ENCODE results near the gene ANKFY1.

ANKFY1 gene

DNA sequence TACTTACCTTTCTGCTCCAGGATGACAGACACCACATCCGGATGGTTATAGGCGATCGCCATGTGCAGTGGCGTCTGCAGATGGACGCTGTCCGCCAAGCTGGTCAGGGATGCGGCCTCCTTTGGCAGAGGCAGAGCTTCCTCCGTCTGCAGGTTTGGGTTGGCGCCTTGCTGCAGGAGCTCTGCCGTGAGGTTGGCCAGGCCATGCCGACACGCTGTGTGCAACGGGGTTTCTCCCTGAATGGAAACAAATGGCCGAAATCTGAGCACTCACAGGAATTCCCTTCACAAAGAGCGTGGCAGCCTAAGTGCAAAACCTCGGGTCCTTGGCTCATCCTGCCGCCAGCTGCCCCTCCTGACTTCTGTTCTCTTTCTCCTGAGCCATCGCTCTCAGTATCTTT lies 79.0 kb downstream of the ANKFY1 start:
- POLR2A ChIA-PET: no interaction called here
- no peak overlapping the region for H3K4me3 ChIP-seq (ENCODE audit: low read depth, low read length)

DNA sequence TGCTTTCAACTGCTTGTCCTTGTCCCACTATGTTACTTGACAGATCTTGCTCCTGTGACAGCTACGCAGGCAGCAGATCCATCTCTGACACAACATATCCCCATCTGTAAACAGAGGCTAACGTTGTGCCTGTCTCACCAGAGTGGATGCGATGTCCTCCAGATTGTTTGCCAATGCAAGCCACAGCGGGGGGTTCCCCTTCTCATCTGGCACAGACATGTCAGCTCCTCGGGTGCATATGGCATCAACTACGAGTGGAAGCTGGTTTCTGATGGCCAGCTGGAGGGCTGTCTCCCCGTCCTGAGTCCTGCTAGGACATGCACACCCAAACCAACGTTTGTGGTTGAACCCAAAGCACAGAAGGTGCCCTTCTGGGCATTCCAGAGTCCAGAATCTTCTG lies 81.7 kb downstream of the ANKFY1 start:
- DNase-seq (ENCODE audit: low read depth, low spot score): no peak
- TF ChIP-seq, protein P1, sequence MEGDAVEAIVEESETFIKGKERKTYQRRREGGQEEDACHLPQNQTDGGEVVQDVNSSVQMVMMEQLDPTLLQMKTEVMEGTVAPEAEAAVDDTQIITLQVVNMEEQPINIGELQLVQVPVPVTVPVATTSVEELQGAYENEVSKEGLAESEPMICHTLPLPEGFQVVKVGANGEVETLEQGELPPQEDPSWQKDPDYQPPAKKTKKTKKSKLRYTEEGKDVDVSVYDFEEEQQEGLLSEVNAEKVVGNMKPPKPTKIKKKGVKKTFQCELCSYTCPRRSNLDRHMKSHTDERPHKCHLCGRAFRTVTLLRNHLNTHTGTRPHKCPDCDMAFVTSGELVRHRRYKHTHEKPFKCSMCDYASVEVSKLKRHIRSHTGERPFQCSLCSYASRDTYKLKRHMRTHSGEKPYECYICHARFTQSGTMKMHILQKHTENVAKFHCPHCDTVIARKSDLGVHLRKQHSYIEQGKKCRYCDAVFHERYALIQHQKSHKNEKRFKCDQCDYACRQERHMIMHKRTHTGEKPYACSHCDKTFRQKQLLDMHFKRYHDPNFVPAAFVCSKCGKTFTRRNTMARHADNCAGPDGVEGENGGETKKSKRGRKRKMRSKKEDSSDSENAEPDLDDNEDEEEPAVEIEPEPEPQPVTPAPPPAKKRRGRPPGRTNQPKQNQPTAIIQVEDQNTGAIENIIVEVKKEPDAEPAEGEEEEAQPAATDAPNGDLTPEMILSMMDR (IDR thresholded peaks at IDR 0.05; ENCODE audit: insufficient read depth, low read length, missing control alignments): no peak
- H3K4me3 ChIP-seq (ENCODE audit: low read depth, low read length): no peak overlapping the region
- ChIA-PET POLR2A (no interaction called here), CTCF (interaction anchor here (1.3 to 1.6 kb wide), 3 partner anchors 12 to 18 kb away, joined by 3 to 6 read pairs (median 3); no protein-coding TSS in a partner anchor)

More for the DNA sequence above, 79.0 kb downstream of the ANKFY1 start:
- DNase-seq (ENCODE audit: low read depth, low spot score): no peak
- TF ChIP-seq, protein P1 (IDR thresholded peaks at IDR 0.05; ENCODE audit: insufficient read depth, low read length, missing control alignments): no peak
- CTCF ChIA-PET: interaction anchor here (0.6 to 3.8 kb wide), 3 partner anchors 16 to 31 kb away, joined by 3 to 12 read pairs (median 4); no protein-coding TSS in a partner anchor

DNA sequence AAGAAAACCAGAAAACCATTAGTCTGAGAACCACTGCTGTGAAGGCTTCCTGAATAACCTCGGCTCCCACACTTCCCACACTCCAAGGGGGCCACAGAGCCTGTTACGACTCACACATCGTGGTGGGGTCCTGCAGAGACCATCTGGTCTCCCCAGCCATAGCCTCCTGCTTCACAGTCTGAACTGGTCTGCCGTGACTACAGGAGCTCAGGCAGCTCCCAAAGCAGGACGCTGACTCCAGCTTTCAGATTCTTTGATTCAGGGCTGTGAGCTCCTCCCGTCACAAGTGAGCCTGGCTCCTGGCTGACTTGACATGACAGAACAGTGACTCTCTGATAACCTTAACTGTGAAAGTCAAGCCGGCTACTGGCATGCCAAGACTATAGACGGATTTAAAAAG lies 83.0 kb downstream of the ANKFY1 start:
- TF ChIP-seq, protein P1 (IDR thresholded peaks at IDR 0.05; ENCODE audit: insufficient read depth, low read length, missing control alignments): no peak
- no peak for DNase-seq (ENCODE audit: low read depth, low spot score)
- ChIA-PET POLR2A (no interaction called here), CTCF (interaction anchor here (1.3 to 1.6 kb wide), 3 partner anchors 13 to 19 kb away, joined by 3 to 6 read pairs (median 3); no protein-coding TSS in a partner anchor)
- no peak overlapping the region for H3K4me3 ChIP-seq (ENCODE audit: low read depth, low read length)

DNA sequence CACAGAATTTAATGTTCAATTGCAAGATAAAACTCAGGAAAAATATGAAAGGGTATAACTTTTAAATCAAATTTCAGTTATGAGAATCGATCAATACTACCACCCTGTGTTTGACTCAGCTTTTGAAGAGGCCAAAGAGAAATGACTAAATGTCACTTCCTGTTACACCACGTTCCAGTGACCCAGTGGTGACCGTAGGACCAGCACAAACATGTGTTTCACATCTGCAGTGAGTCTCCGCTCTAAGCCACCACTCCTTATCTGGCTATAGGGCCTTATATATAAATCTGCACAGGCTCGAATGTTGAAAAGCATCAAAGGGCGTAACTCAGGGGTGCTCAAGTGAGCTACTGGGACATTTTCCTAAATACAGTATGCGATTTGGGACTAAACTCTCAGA lies 84.7 kb downstream of the ANKFY1 start:
- POLR2A ChIA-PET: no interaction called here
- DNase-seq (ENCODE audit: low read depth, low spot score): no peak
- CTCF ChIA-PET: interaction anchor here (0.7 to 1.6 kb wide), 3 partner anchors 13 to 21 kb away, joined by 3 to 4 read pairs (median 4); no protein-coding TSS in a partner anchor
- TF ChIP-seq, protein P1 (IDR thresholded peaks at IDR 0.05; ENCODE audit: insufficient read depth, low read length, missing control alignments): no peak
- no peak overlapping the region for H3K4me3 ChIP-seq (ENCODE audit: low read depth, low read length)

DNA sequence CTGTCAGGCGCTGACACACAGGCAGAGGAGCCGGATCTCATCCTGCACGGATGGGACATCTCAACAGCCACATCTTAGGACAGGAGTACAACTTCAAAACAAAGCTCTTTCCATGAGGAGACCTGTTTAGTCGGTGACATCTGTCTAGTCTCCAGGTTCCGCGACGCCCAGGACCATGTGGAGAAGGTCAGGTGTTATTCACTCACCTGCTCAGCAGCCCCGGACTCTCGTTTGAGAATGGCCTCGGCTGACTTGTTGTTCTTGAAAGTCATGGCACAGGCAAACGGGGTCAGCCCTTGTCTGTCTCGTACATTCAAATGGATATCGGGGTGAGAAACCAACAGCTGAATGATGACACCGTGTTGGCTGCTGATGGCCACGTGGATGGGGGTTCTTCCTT lies 85.1 kb downstream of the ANKFY1 start:
- TF ChIP-seq, protein P1 (IDR thresholded peaks at IDR 0.05; ENCODE audit: insufficient read depth, low read length, missing control alignments): no peak
- H3K4me3 ChIP-seq (ENCODE audit: low read depth, low read length): no peak overlapping the region
- DNase-seq (ENCODE audit: low read depth, low spot score): no peak
- CTCF ChIA-PET: interaction anchor here (0.7 to 1.6 kb wide), 3 partner anchors 13 to 22 kb away, joined by 3 to 4 read pairs (median 4); no protein-coding TSS in a partner anchor
- POLR2A ChIA-PET: no interaction called here

DNA sequence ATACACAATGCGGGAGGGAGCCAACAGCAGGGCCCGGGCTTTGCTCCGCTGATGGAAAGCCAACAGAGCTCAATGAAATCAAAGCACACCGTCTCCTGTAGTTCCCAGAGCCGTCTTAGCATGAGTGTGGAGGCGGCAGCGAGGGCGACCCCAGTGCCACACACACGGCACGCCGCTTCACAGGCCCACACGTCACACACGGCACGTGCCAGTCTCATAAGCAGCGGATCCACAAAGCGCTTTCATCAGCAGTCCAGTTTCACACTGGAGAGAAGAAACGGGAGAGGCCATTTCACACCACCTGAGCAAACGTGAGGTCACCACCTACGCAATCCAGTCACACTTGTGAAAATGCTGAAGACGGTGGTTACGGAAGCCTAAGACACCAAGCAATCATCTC lies 86.0 kb downstream of the ANKFY1 start:
- TF ChIP-seq, protein P1 (IDR thresholded peaks at IDR 0.05; ENCODE audit: insufficient read depth, low read length, missing control alignments): no peak
- no peak overlapping the region for H3K4me3 ChIP-seq (ENCODE audit: low read depth, low read length)
- ChIA-PET POLR2A (no interaction called here), CTCF (interaction anchor here (1.5 to 1.6 kb wide), 2 partner anchors 11 to 12 kb away, joined by 3 to 4 read pairs; no protein-coding TSS in a partner anchor)
- no peak for DNase-seq (ENCODE audit: low read depth, low spot score)

All from AG04449 (cell line).